Loucy (cell line): Measurements from ENCODE around the gene POLR2I.

Source experiments
- H2AFZ ChIP-seq: fragments of 200-600 bp; sonication (generic); 2 replicates; pipeline ENCODE4 v1.6.0; 2016; ENCODE audit warnings: antibody characterized with exemption, mild to moderate bottlenecking, low read length, moderate library complexity
- H3F3A ChIP-seq: fragments of 200-600 bp; 2 replicates; pipeline ENCODE4 v1.6.0; 2016; ENCODE audit warnings: antibody characterized with exemption, low read depth, mild to moderate bottlenecking
- H3K27me3 ChIP-seq: fragments of 200-600 bp; sonication (generic); 2 replicates; pipeline ENCODE4 v1.6.1; 2014; ENCODE audit warnings: low read length, mild to moderate bottlenecking; ENCODE audit not compliant: insufficient read depth, poor library complexity, severe bottlenecking
- H3K36me3 ChIP-seq: fragments of 200-600 bp; sonication (generic); 2 replicates; pipeline ENCODE4 v1.6.1; 2016; ENCODE audit warnings: low read length; ENCODE audit not compliant: insufficient read depth
- H3K4me1 ChIP-seq: fragments of 200-600 bp; sonication (generic); 2 replicates; pipeline ENCODE4 v1.5.1; 2014; ENCODE audit warnings: low read length, mild to moderate bottlenecking; ENCODE audit not compliant: insufficient read depth, poor library complexity, severe bottlenecking
- H3K4me2 ChIP-seq: fragments of 200-600 bp; sonication (generic); 2 replicates; pipeline ENCODE4 v1.6.0; 2014; ENCODE audit warnings: antibody characterized with exemption, low read length, low read depth, mild to moderate bottlenecking; ENCODE audit not compliant: poor library complexity, severe bottlenecking
- H3K4me3 ChIP-seq: fragments of 200-600 bp; sonication (generic); 2 replicates; pipeline ENCODE4 v1.5.1; 2014; ENCODE audit warnings: low read length, mild to moderate bottlenecking, mixed read lengths; ENCODE audit not compliant: poor library complexity, severe bottlenecking
- H3K79me2 ChIP-seq: fragments of 200-600 bp; sonication (generic); 2 replicates; pipeline ENCODE4 v1.6.1; 2014; ENCODE audit warnings: low read length; ENCODE audit not compliant: insufficient read depth
- H3K9ac ChIP-seq: fragments of 200-600 bp; sonication (generic); 2 replicates; pipeline ENCODE4 v1.6.0; 2014; ENCODE audit warnings: mild to moderate bottlenecking, low read depth, low read length, moderate library complexity; ENCODE audit not compliant: poor library complexity, severe bottlenecking
- H3K9me2 ChIP-seq: fragments of 200-600 bp; sonication (generic); replicated peaks from 2 replicates; pipeline ENCODE4 v1.6.1; 2016; ENCODE audit warnings: low read depth, low read length, mixed read lengths
- H3K9me3 ChIP-seq: fragments of 200-600 bp; sonication (generic); 2 replicates; pipeline ENCODE4 v1.6.1; 2014; ENCODE audit warnings: mild to moderate bottlenecking, antibody characterized with exemption, low read length, low read depth; ENCODE audit not compliant: insufficient read depth
- H4K20me1 ChIP-seq: fragments of 200-600 bp; sonication (generic); 2 replicates; pipeline ENCODE4 v1.6.0; 2014; ENCODE audit warnings: antibody characterized with exemption, low read length, mild to moderate bottlenecking; ENCODE audit not compliant: insufficient read depth, poor library complexity, severe bottlenecking
- EZH2phosphoT487 ChIP-seq: fragments of 200-600 bp; IDR thresholded peaks from 2 replicates; pipeline ENCODE4 v1.6.1; 2018; ENCODE audit warnings: antibody characterized with exemption, mild to moderate bottlenecking, moderate library complexity, borderline replicate concordance
- TF ChIP-seq, protein P1 (sequence below): fragments of 200-600 bp; sonication (generic); conservative IDR thresholded peaks from 2 replicates; pipeline ENCODE4 v1.5.1; 2014; ENCODE audit warnings: mild to moderate bottlenecking, antibody characterized with exemption, low read length

POLR2I gene

DNA sequence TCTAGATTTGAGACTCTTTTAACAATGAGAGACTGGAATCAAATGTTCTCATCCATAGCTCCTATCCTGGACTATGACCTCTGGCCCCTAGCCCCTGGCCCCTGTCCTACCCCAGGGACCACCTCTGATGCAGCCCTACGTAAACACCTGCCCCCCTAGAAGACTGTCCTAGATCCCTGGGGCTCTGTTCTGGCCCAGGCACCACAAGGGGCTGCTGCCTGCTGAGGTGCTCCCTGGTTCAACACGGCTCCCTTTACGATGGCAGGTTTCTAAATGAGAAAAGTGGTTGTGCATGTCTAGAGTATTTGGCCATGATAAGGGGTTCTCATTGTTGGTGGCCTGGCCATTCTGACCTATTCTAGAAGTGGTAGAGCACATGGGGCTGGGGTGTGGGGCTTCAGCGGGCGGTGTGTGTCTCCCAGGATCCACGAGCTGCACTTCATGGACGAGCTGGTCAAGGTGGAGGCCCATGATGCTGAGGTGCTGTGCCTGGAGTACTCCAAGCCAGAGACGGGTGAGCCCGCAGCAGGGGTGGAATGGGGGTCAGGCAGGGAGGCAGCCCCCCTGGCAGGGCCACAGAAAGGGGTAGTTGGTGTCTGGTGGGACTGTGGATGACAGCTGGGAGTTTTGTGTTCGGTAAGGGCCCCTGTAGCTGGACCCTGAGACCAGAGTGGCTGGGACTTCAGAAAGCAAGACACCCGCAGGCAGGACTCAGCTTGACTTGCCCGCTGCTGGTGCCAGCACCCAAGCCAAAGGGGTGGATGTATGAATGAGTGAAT, 30.3 kb downstream of the POLR2I start:
- H2AFZ ChIP-seq: no peak overlapping the region
- no peaks in the 10 kb centered on the region for H3K9me3 ChIP-seq
- H3K79me2 ChIP-seq: no peaks in the 10 kb centered on the region
- no peaks in the 10 kb centered on the region for H4K20me1 ChIP-seq
- TF ChIP-seq, protein P1, sequence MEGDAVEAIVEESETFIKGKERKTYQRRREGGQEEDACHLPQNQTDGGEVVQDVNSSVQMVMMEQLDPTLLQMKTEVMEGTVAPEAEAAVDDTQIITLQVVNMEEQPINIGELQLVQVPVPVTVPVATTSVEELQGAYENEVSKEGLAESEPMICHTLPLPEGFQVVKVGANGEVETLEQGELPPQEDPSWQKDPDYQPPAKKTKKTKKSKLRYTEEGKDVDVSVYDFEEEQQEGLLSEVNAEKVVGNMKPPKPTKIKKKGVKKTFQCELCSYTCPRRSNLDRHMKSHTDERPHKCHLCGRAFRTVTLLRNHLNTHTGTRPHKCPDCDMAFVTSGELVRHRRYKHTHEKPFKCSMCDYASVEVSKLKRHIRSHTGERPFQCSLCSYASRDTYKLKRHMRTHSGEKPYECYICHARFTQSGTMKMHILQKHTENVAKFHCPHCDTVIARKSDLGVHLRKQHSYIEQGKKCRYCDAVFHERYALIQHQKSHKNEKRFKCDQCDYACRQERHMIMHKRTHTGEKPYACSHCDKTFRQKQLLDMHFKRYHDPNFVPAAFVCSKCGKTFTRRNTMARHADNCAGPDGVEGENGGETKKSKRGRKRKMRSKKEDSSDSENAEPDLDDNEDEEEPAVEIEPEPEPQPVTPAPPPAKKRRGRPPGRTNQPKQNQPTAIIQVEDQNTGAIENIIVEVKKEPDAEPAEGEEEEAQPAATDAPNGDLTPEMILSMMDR: no peak
- no peak for TF ChIP-seq EZH2phosphoT487
- no peak overlapping the region for H3K9ac ChIP-seq
- no peaks in the 10 kb centered on the region for H3K9me2 ChIP-seq
- no peaks in the 10 kb centered on the region for H3K27me3 ChIP-seq
- H3K4me3 ChIP-seq: no peak overlapping the region
- H3K36me3 ChIP-seq: peaks cover 86% of the 10 kb centered on the region; the same call in 1 of the 2 replicates
- H3K4me1 ChIP-seq: no peaks in the 10 kb centered on the region
- H3F3A ChIP-seq: no peaks in the 10 kb centered on the region
- no peak overlapping the region for H3K4me2 ChIP-seq

DNA sequence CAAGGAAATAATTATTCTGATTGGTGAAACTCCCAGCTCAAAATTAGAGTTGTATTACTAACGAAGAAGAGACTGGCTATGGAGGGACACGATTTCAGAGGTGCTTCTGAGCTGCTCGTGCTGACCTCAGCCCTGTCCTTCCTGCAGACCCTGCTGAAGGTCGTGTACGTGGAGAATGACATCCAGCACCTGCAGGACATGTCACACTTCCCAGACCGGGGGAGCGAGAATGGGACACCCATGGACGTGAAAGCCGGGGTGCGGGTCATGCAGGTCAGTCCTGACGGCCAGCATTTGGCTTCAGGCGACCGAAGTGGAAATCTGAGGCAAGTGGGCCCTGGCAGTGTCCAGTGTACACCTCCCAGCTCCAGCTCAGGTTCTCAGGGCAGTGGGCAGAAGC, 31.8 kb downstream of the POLR2I start:
- Histone ChIP-seq H3K4me3 (no peak overlapping the region), H3K4me1 (no peaks in the 10 kb centered on the region), H3K27me3 (no peaks in the 10 kb centered on the region), H3F3A (no peaks in the 10 kb centered on the region), H3K9ac (no peak overlapping the region), H3K36me3 (peaks cover 80% of the 10 kb centered on the region; the same call in 1 of the 2 replicates), H4K20me1 (no peaks in the 10 kb centered on the region), H3K9me3 (no peaks in the 10 kb centered on the region), H3K79me2 (no peaks in the 10 kb centered on the region), H3K4me2 (no peak overlapping the region), H2AFZ (no peak overlapping the region), H3K9me2 (no peaks in the 10 kb centered on the region)
- no peak for TF ChIP-seq EZH2phosphoT487
- TF ChIP-seq, protein P1: no peak

DNA sequence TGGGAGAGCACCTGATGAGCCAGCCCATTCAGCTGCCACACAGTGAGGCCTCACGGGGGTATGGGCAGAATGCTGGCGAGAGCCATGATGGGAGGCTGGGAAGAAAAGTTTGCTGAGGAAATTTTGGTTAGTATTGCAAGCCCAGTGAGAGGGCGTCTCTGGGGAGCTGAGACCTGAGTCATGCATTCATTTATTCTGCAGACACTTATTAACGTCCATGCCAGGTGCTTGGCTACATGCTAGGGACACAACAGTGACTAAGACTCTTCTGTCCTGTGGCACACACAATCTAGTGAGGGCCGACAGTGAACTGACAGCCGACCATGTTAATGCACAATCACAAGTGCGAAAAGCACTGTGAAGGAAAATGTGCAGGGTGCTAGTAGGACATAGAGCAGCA, 32.8 kb downstream of the POLR2I start:
- no peak overlapping the region for H3K4me2 ChIP-seq
- H3F3A ChIP-seq: no peaks in the 10 kb centered on the region
- no peaks in the 10 kb centered on the region for H3K9me3 ChIP-seq
- H3K27me3 ChIP-seq: no peaks in the 10 kb centered on the region
- TF ChIP-seq, protein P1: no peak
- TF ChIP-seq EZH2phosphoT487: no peak
- no peak overlapping the region for H3K9ac ChIP-seq
- H2AFZ ChIP-seq: no peak overlapping the region
- H3K79me2 ChIP-seq: no peaks in the 10 kb centered on the region
- no peaks in the 10 kb centered on the region for H3K4me1 ChIP-seq
- no peak overlapping the region for H3K4me3 ChIP-seq
- no peaks in the 10 kb centered on the region for H3K9me2 ChIP-seq
- H4K20me1 ChIP-seq: no peaks in the 10 kb centered on the region
- peaks cover 79% of the 10 kb centered on the region; the same call in 1 of the 2 replicates for H3K36me3 ChIP-seq
